Epithelial cell of proximal tubule (primary cell): ENCODE measurements around the gene UBE2G2. TPM values are rescaled to one million over a fixed set of nuclear protein-coding genes. Genes with fewer than 3 reads are reported as not detected.

Experiments used
- DNase-seq: peaks from one replicate; pipeline ENCODE4 v3.0.0-alpha.2; 2011; ENCODE audit warnings: low read depth
- H3K4me3 ChIP-seq: 2 replicates; pipeline ENCODE4 v1.5.1; 2011; ENCODE audit warnings: low read depth, mild to moderate bottlenecking, low read length
- CTCF ChIP-seq: conservative IDR thresholded peaks from 2 replicates; pipeline ENCODE4 v1.5.1; 2012; ENCODE audit warnings: low read depth, mild to moderate bottlenecking, low read length
- total RNA-seq: library from RNA; depleted of rRNA; stranded (reverse); fragments of >200 nt; gene quantifications from 2 replicates; pipeline ENCODE4 v1.2.3, GENCODE V29; 2015

UBE2G2 gene
- total RNA-seq, 1 donor from 2014 or later: 29.6 TPM

GRCh38 chr21:44817914-44818639, 16.5 kb upstream of the UBE2G2 start, which contains the start of gene SUMO3:
Gene SUMO3, minus strand, starts transcription at chr21:44818062. Its CDS starts 94 bp downstream, at chr21:44817968.
- no peak for TF ChIP-seq CTCF
- peak within 1 kb of the TSS; percentile 65 for H3K4me3 ChIP-seq
- DNase-seq: no peak

DNA sequence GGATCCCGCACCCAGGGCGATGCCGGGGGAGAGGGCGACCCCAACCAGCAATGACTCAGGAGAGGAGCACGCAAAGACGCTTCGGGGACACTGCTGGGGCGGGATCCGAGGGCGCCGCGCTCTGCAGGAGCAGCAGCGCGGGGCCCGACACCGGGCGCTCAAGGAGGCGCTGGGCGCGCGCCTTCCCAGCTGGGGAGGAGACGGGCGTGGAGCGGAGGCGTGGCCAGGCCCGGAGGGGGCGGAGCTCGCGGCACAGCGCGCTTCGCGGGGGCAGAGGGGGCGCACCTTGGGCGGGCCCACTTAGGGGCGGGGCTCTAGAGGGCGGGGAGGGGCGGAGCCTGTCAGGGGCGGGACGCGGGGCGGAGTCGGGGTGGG, 15.9 kb upstream of the UBE2G2 start:
- no peak for TF ChIP-seq CTCF
- DNase-seq: no peak
- H3K4me3 ChIP-seq: peak overlapping the region; percentile 65

DNA sequence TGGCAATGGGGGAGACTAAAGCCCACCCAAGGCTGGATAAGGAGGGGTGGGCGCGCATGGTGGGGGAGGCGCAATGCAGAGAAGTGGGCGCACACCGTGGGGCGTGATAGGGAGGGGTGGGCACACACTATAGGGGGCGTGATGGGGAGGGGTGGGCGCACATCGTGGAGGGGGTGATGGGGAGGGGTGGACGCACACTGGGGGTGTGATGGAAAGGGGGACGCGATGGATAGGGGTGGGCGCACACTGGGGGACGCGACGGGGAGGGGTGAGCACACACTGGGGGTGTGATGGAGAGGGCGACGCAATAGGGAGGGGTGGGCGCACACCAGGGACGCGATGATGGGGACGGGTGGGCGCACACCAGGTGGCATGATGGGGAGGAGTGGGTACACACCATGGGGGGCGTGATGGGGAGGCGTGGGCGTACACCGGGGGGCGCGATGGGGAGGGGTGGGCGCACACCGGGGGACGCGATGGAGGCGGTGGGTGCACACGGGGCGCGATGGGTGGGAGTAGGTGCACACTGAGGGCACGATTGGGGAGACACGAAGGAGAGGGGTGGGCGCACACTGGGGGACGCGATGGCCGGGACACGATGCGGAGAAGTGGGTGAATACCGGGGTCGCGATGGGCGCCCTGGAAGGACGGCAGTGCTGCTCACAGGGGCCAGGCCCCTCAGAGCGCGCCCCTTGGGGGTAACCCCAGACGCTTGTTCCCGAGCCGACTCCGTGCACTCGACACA, 15.3 kb upstream of the UBE2G2 start:
- H3K4me3 ChIP-seq: peak overlapping the region; percentile 65
- no peak for DNase-seq

DNA sequence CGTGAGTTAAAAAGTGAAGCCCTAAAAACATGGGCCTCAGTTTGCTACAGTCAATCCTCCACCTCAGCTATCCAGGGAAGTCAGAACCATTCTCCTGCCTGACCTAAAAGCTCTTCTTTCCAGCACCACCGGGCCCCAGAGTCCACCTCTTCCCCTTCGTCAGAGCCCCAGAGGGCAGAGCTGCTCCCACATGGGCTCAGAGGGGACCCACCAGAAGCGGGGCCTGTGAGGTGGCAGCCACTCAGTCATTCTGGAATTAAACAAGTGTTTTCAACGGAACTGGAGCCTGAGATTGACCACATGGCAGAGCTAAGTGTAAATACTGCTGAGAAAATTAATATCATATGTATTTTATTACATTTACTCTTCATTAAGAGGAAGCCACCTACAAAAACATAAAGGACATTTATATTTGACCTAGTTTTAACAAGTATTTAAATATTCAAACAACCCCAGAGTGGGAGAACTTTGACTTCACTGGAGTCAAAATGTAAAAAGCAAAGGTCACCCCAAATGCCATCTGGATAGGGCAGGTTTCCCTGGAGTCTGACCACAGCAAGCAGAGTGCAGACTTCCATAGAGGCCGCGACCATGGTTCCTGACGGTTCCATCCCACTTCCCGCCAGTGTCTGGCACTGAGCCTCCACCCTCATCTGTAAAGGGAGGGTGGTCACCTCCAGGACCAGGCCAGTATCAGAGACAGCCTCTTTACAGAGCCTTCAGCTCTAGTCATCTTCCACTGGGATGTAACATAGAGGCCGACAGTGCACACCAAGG, 14.4 kb upstream of the UBE2G2 start:
- DNase-seq: no peak
- no peak overlapping the region for H3K4me3 ChIP-seq
- TF ChIP-seq CTCF: no peak

More for the DNA sequence above, 15.3 kb upstream of the UBE2G2 start:
- no peak for TF ChIP-seq CTCF

- DNase-seq: no peak
- no peak for TF ChIP-seq CTCF
- no peak overlapping the region for H3K4me3 ChIP-seq
Observed at GRCh38 chr21:44815225-44815624, 13.6 kb upstream of the UBE2G2 start.

DNA sequence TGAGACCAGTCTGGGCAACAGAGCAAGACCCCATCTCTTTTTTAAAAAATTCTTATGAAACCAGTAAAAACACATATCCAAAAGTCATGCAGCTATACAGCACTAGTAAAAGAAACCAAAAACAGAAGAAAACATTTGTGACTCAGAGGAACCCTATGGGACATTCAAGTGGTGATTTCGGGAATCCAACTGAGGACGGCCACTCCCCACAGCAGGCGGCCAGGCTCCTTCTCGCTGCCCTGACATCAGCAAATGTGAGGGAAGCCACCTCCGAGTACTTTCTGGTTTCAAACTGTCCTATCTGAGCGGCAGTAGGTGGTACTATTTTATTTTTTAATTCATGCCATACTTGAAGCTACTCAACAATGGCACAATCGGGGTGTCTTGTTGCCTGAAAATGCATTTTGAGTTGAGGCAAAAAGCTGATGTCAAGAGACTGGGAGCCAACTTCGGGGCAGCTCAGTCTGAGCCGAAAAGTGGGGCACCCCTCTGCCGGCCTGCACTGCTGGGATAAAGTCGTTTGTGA, 12.9 kb upstream of the UBE2G2 start:
- no peak for DNase-seq
- no peak for TF ChIP-seq CTCF
- no peak overlapping the region for H3K4me3 ChIP-seq
